ENCODE measurements around the gene CNST.

DNA sequence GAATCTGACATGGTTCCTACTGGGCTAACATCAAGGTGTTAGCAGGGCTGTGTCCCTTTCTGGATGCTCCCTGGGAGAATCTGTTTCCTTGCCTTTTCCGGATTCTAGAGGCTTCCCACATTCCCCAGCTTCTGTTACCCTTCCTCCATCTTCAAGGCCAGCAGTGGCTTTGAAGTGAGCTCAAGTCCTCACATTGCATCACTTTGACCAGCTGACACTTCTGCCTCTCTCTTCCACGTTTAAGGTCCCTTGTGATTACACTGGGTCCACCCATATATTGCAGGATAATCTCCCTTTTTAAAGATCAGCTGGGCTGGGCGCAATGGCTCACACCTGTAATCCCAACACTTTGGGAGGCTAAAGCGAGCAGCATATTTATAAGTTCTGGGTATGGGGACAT, 33.1 kb downstream of the CNST start:
- no peak for TF ChIP-seq POLR2A (IDR thresholded peaks at IDR 0.05; ENCODE audit: low read depth, low read length)
- TF ChIP-seq POLR2AphosphoS5 (IDR thresholded peaks at IDR 0.05; ENCODE audit: low read depth, low read length), result no peak
- TF ChIP-seq PAX5 (IDR thresholded peaks at IDR 0.05; ENCODE audit: insufficient read depth, low read length, severe bottlenecking), result no peak
- TF ChIP-seq SPI1 (IDR thresholded peaks at IDR 0.05; ENCODE audit: low read depth, low read length), result no peak
- TF ChIP-seq POU2F2 (IDR thresholded peaks at IDR 0.05; ENCODE audit: low read depth, low read length), result no peak
